GM12874 (cell line): ENCODE measurements around the gene FHOD3.

Experiments used
- CTCF ChIP-seq: IDR thresholded peaks from 2 replicates; pipeline ENCODE4 v1.5.1; 2011; ENCODE audit warnings: low read depth, mild to moderate bottlenecking, control low read depth, low read length, moderate library complexity; ENCODE audit not compliant: insufficient read depth

Gene FHOD3

GRCh38 chr18:36782710-36783109 is 485.2 kb downstream of the FHOD3 start:
- no peak for TF ChIP-seq CTCF

DNA sequence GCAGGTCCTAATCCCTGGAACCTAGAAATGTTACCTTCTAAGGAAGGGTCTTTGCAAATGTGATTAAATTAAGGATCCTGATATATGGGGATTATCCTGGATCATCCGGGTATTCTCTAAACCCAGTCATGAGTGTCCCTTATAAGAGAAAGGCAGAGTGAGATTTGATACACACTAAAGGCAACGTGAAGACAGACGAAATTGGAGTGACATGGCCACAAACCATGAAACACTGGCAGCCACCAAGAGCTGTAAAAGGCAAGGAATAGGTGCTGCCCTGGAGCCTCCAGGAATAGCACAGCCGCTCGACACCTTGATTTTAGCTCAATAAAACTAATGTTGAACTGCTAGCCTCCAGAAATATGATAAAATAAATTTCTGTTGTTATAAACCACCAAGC is 486.3 kb downstream of the FHOD3 start:
- no peak for TF ChIP-seq CTCF

GRCh38 chr18:36786686-36787085 is 489.2 kb downstream of the FHOD3 start:
- no peak for TF ChIP-seq CTCF

GRCh38 chr18:36792634-36793283 is 495.2 kb downstream of the FHOD3 start:
- TF ChIP-seq CTCF = no peak

- TF ChIP-seq CTCF = no peak
These were observed 501.4 kb downstream of the FHOD3 start for GRCh38 chr18:36798738-36799473.

DNA sequence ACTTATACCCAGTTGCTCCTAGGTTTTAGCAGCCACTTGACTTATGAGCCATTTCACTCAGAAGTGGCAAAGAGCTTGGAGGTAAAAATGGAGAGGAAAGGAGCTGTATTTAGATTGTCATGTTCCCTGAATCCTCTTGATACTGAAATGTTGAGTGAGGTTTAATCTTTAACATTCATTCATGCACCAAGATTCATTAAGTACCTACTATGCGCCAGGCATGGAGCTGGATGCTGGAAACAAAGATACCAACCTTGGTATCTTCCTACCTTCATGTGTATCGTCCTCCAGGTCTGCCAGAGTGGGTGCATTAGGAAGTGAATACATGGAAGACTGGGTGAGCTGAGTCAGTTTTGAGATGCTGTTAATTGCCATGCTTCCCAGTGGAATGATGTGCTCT is 507.6 kb downstream of the FHOD3 start:
- TF ChIP-seq CTCF = no peak

GRCh38 chr18:36808681-36809080 is 511.2 kb downstream of the FHOD3 start:
- no peak for TF ChIP-seq CTCF
